ENCODE measurements around the gene MVP.
"Not testable (repeated sequence)": the region's sequence is repeated elsewhere in the genome, so short reads cannot be mapped to it uniquely, and the experiment has no call there.

Gene MVP

GRCh38 chr16:29864205-29864604 is 43.9 kb downstream of the MVP start:
- no peak overlapping the region for H3K27ac ChIP-seq
- no peak for TF ChIP-seq CTCF (conservative IDR thresholded peaks at IDR 0.05)

- no peak overlapping the region for H3K27ac ChIP-seq
- no peak for TF ChIP-seq CTCF (conservative IDR thresholded peaks at IDR 0.05)
Observed at GRCh38 chr16:29868396-29869009, 48.2 kb downstream of the MVP start.

DNA sequence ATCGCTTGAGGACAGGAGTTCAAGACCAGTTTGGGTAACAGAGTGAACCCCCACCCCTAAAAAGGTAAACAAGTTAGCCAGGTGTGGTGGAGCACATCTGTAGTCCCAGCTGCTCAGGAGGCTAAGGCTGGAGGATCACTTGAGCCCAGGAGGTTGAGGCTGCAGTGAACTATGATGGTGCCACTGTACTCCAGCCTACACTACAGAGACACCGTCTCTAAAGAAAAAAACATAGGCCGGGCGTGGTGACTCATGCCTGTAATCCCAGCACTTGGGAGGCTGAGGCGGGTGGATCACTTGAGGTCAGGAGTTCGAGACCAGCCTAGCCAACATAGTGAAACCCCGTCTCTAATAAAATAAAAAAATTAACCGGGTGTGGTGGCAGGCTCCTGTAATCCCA is 48.8 kb downstream of the MVP start:
- H3K27ac ChIP-seq: not testable (repeated sequence)

GRCh38 chr16:29871822-29872546 is 51.7 kb downstream of the MVP start:
- TF ChIP-seq CTCF (conservative IDR thresholded peaks at IDR 0.05): no peak
- H3K27ac ChIP-seq: no peak overlapping the region

GRCh38 chr16:29873319-29873718 is 53.1 kb downstream of the MVP start:
- H3K27ac ChIP-seq: no peak overlapping the region
- no peak for TF ChIP-seq CTCF (conservative IDR thresholded peaks at IDR 0.05)

- H3K27ac ChIP-seq: no peak overlapping the region
Observed at GRCh38 chr16:29875206-29875605, 54.9 kb downstream of the MVP start.

DNA sequence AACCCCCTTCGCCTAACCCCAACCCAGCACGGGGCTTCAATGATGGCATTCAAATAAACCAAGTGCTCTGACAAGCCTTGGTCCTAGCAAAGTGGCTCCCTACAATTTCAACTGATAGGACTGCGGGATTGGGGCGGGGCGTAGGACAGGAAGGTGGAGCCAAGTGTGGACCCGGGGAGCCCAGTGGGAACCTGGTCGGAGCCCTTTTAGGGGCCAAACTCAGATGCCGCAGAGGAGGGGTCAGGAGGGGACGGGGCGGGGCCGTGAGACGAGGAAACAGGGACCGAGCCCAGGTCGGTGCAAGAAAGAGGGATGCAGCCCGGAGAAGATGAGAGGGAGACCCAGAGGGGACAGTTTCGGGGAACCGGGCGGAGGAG is 55.9 kb downstream of the MVP start:
- H3K27ac ChIP-seq: no peak overlapping the region
- no peak for TF ChIP-seq CTCF (conservative IDR thresholded peaks at IDR 0.05)

More at GRCh38 chr16:29875206-29875605, 54.9 kb downstream of the MVP start:
- no peak for TF ChIP-seq CTCF (conservative IDR thresholded peaks at IDR 0.05)

DNA sequence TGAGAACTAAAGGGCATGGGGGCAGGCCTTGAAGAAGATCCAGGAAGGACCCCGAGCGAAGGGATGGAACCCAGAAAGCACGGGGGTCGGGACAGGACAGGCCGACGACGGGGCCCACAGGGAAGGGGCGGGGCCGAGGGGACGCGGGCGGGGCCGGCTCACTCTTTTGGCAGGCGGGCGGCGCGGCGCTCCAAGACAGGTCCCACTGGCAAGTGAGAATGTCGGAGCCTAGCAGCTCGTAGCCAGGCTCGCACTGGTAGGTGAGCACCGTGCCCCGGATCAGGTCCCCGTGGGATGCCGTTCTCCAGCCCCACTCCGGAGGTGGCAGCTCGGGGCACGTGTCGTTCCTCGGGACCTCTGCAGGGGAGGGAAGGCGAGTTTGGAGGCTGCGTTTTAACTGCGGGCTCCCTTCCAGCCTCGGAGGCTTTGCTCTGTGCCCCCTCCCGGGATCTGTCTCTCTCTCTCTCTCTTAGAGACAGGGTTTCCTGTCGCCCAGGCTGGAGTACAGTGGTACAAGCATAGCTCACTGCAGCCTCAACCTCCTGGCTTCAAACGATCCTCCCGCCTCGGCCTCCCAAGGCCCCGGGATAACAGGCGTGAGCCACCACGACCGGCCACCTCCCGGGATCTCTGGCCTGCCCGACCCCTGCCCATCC is 56.5 kb downstream of the MVP start:
- TF ChIP-seq CTCF (conservative IDR thresholded peaks at IDR 0.05): no peak
- H3K27ac ChIP-seq: no peak overlapping the region

Data from VCaP (cell line).